NCI-H2227 (cell line): Measurements from ENCODE around the gene HSD17B8.

Experiments
- DNase-seq: peaks from one replicate; lab custom pipeline; 2025; ENCODE audit not compliant: unreplicated experiment; lab: John Stamatoyannopoulos, UW

The HSD17B8 gene

GRCh38 chr6:33204415-33205190 is at the start of gene HSD17B8:
Gene HSD17B8 (plus strand): TSS chr6:33204655. CDS start chr6:33204669, 14 bp downstream.
- peak; percentile 96 for DNase-seq

DNA sequence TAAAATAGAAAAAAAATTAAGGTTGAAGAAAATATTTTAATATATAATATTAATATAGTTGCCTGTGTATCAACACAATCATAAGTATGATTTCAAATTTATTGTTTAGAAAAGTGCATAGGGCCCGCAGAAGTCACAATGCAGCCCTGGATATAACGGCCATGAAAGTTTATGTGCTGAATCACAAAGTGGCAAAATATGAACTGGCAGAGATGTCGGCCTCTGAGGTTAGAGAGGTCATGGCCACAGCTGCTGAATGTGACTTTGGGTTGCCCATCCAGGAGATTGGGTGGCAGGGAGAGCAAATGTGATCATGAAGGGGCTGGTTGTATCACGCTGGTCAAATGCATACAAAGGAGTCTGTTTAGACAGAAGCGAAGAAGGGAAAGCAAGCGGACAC is 47.9 kb upstream of the HSD17B8 start:
- DNase-seq = no peak

- no peak for DNase-seq
Observed at GRCh38 chr6:33156964-33157363, 47.5 kb upstream of the HSD17B8 start.

GRCh38 chr6:33160096-33160495 is 44.4 kb upstream of the HSD17B8 start:
- DNase-seq = no peak

GRCh38 chr6:33160728-33161344 is 43.6 kb upstream of the HSD17B8 start:
- peak; percentile 19 for DNase-seq

DNA sequence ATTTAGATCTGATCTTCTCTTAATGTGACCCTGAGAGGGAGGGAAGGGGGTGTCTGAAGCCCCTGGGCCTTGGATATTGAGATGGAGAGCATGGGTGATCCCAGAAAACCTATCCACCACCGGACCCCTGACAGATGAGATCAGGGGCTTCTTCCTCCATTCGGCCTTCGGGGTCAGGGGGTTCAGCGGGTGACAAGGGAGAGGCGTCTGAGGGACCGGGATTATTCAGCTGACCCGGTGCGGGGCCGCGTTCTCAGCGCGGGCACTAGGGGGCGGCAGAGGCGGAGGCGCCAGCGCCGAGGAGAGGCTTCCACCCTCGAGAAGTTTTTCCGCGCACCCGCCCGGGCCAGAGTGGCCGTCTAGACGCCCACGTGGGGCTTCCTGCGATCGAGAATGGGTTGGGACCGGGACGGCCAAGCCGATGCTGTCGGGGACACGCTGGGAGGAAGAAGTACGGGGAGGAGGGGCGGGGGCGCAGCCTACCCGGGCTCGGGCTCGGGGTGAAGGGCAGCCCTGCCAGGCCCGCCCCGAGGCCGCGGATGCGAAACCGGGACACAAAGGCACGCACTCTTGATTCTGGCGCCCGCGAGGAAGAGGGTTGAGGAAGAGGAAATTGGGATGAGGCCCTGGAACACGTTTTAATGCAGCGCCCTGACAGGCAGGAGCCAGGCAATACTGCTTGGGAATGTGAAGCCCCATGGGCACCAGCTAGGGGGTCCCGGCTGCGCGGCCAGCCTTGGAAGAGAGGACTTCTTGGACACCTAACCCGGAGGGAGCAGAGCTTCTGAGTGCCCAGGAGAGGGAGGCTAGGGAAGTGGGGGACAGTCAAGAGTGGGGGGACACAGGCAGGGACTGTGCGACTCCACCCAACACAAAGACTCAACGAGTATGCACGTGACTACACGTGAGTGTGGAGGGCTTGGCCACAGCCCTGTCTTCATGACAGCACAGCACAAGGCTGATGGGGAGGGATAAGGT is 42.8 kb upstream of the HSD17B8 start:
- DNase-seq = peak; percentile 80

GRCh38 chr6:33163540-33163939 is 40.9 kb upstream of the HSD17B8 start:
- no peak for DNase-seq

- no peak for DNase-seq
Observed at GRCh38 chr6:33164176-33164575, 40.3 kb upstream of the HSD17B8 start.

DNA sequence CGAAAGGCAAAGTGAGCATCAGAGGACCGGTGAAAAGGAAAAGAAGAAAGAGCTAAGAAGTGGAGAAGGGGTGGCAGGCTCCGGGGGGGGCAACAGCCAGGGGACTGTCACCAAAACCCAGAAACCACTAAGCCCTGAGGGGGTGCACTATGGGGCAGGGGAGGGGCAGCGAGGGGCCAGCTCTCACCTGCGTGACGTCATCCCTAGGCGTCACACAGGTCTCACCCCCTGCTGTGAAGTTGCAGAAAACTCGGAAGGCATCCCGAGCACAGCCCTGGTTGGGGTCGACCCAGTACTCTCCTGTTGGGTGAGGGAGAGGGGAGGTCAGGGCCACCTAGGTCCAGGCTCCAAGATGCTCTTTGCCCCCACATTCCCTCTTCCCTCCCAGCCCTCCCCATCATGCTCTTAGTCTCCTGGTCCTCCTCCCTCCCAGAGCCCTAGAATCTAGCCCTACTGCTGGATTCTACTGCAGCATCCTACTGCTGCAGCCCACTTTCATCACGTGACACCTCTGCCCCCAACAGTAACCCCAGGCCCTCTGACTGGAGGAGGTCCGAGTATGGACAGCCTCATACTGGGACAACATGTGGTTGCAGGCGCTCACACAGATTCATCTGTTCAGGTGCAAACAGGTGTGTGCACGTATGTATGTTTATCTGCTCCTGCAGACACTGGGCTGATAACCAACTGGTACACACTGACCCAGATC is 39.6 kb upstream of the HSD17B8 start:
- no peak for DNase-seq

- no peak for DNase-seq
Observed at GRCh38 chr6:33165581-33166258, 38.7 kb upstream of the HSD17B8 start.

- no peak for DNase-seq
Observed at GRCh38 chr6:33166363-33166762, 38.1 kb upstream of the HSD17B8 start.

DNA sequence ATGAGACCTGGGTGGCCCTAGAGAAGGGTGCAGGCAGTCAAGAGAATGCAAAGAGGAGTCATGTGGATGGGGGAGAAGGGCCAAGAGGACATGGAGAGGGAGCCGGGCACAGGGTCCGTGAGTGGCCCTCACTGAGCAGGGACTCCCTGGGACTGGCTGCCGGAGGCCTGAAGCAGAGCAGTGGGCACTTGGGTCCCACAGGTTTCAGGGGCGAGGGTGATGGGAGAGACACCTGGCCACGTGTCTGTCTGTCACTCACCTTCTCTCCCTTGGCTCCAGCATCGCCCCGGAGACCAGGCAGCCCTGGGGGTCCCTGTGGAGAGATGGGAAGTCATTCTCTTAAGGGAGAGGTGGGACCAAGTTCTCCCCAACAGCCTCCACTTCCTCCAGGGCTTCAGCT is 37.6 kb upstream of the HSD17B8 start:
- no peak for DNase-seq

- no peak for DNase-seq
Observed at GRCh38 chr6:33167374-33168283, 36.8 kb upstream of the HSD17B8 start.

- DNase-seq = no peak
Observed at GRCh38 chr6:33168284-33168601, 36.2 kb upstream of the HSD17B8 start.

- no peak for DNase-seq
Observed at GRCh38 chr6:33168639-33169038, 35.8 kb upstream of the HSD17B8 start.

- DNase-seq = no peak
Observed at GRCh38 chr6:33169291-33170175, 34.9 kb upstream of the HSD17B8 start.

DNA sequence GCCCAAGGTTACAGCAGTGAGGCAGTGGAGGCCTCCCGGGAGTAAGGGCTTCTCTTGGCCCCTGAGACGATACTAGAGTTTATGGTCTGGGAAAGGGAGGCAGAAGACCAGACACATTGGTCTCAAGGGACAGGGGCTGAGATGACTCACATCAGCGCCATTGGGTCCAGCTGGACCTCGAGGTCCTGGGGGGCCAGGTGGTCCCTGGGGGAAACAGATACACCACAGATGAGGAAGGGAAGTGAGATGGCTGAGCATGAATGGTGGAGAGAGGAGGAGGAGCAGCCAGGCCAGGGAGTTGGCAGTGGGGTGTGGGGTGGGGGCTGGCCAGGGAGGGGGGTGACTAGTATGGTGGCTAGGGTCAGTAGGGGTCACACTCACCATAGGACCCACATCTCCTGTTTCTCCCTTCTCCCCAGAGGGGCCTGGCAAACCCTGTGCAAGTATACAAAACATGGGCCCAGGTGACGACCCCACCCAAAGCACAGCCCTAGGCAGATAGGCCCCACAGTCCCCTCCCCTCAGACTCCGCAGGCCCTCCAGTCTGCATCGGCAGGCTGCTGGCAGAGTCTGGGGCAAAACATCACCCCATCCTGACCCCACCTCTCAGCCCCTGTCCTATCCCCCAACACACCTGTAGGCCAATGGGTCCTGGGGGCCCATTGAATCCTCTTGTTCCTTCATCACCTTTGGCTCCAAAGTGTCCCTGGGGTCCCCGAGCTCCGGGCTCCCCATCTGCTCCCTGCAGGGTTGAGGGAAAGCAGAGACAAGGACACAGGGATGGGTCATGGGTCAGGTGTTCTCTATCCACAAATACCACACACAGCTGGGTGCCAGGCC is 34.1 kb upstream of the HSD17B8 start:
- no peak for DNase-seq
